HG02884 (cell line): ENCODE data around the gene RTP2.
"Not testable (repeated sequence)": the region's sequence is repeated elsewhere in the genome, so short reads cannot be mapped to it uniquely, and the experiment has no call there.

Experiments
- ATAC-seq: cut with Tn5 transposase; IDR thresholded peaks from one replicate; pipeline ENCODE4 v1.9.1; 2021; ENCODE audit warnings: mild to moderate bottlenecking, moderate library complexity; ENCODE audit not compliant: unreplicated experiment

The RTP2 gene

GRCh38 chr3:187714404-187714979 lies 12.1 kb upstream of the RTP2 start:
- peak; percentile 88 for ATAC-seq

DNA sequence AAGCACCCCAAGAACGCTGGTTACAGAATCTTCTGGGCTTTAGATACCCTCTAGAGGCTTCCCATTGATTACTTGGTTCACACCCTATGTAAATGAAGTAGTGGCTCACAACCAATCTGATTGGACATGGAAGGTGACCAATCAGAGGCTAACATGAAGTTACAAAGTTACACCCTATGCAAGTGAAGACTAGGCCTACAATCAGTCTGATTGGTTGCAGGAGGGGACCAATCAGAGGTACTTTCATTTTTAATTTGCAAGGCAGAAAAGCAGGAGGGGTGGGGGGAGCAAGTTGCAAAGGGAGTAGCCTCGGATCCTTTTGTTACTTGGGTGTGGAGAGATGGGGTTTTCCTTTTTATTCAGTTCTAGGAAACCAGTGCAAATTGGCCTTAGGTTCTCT lies 11.1 kb upstream of the RTP2 start:
- ATAC-seq = no peak

DNA sequence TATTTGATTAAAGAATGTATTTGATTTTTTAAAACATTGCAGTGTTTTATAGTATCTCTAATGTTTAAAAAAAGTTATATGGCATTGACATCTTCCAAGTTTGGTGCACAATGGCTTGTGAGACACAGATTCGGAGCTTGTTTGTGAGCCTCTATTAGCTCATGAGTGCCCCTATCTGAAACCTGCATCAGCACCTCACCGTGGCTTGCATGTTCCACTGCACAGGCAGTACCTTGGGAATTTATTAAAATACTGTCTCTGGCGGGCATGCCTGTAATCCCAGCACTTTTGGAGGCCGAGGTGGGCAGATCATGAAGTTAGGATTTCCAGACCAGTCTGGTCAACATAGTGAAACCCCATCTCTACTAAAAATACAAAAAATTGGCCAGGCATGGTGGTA lies 6.8 kb upstream of the RTP2 start:
- ATAC-seq = no peak

DNA sequence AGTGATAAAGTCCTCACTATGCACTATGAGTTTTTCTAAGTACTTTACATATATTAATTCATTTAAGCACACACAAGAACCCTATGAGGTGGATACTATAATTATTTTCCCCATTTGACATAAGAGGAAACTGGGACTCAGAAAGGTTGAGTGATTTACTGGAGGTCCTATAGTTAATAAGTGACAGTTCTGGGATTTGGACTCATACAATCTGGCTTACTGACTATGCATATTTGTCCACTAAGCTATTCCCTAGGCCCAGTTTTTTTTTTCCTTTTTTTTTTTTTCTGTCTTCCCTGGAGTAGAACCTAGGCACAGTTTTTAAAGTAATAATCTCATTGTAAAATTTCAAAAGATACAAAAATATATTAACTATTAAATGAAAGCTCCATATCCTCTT lies 6.3 kb upstream of the RTP2 start:
- no peak for ATAC-seq

DNA sequence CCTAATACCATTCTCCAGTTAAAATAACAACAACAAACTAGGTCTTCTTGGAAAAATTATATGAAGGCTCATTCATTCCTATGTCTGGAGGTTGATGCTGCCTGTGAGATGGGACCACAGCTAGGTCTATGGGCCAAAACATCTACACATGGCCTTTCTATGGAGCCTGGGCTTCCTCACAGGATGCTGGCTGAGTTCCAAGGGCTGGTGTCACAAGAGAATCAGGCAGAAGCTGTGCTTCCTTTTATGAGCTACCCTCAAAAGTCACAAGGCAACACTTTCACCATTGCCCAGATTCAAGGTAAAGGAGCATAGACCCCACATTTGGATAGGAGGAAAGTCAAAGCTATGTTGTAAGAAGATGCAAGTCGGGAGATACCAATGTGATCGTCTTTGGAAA lies 4.6 kb upstream of the RTP2 start:
- ATAC-seq = no peak

- no peak for ATAC-seq
These were observed 2.8 kb upstream of the RTP2 start for GRCh38 chr3:187705164-187705563.

GRCh38 chr3:187700249-187700648 lies 2.1 kb downstream of the RTP2 start:
- no peak for ATAC-seq

DNA sequence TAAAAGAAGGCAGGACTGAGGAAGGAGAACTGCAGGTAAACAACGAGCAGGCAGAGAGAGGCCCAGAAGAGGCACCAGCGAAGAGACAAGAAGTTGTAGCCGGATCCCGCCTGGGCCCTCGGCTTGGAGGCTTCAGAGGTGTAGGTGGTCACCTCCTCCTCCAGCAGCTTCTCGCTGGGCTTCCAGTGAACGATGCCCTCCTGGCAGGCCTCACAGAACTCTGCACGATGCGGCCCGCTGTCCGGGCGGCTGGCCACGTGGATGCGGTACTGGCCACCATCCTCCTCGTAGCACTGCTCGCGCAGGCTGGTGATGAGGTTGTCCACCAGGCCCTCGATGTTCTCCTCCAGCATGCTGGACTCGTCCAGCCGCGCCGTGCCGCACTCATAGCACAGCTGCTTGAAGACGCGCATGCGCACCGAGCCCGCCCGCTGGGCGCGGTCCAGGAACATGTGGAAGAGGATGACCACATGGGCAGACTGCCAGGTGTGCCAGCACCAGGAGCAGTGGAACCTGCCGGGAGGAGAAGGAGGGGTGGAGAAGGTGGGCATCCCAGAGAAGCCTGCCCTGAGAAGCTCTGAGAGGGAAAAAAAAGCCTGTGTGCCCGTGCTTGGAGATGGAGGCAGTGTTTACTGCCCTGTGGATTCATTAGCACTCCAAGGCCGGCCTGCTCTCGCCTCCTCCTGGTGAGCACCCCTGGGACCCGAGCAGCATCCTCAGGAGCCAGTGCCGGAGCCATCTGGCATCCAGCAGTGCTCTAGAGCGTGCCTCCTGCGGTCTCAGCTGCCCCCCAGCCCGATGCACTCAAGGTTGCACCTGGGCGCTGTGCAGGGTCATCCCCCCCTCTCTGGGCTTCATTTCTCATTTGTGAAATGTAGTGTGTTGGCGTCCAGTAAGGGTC lies 3.6 kb downstream of the RTP2 start:
- no peak for ATAC-seq

- ATAC-seq = no peak
These were observed 6.3 kb downstream of the RTP2 start for GRCh38 chr3:187696021-187696420.

DNA sequence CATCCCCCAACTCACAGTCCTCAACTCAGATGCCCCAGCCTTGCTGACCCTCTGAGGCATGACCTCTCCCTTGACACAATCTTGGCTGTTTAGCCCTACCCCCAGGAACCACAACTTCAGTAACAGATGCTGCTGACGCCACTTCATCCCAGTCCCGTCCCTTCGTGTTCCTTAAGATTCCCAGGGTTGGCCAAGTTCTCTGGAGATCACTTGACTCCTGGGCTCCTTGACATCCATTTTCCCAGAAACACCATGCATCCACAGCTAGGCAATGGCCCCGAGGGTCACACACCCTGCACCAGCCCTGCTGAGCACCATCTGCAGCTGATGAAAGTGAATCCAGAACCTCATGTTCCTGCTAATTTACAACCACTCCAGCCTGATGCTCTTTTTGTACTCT lies 6.9 kb downstream of the RTP2 start:
- no peak for ATAC-seq

DNA sequence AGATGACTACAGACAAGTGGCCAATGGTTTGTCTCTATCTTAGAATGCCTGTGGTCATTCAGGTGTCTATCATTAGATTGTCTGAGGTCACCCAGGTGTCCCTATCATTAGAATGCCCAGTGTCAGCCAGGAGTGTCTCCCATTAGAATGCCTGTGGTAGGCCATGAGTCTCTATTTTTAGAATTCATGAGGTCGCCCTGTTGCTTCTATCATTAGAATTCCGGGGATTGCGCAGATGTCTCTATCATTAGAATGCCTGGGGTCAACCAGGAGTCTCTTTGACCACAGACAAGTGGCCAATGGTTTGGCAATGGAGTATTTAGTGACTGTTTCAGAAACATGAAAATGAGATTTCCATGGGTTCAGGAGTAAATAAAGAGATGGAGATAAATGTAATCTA lies 7.6 kb downstream of the RTP2 start:
- no peak for ATAC-seq

GRCh38 chr3:187693431-187693830 lies 8.9 kb downstream of the RTP2 start:
- ATAC-seq = no peak

GRCh38 chr3:187689984-187690383 lies 12.4 kb downstream of the RTP2 start:
- ATAC-seq = no peak

- ATAC-seq = no peak
These were observed 15.6 kb downstream of the RTP2 start for GRCh38 chr3:187686621-187687273.

DNA sequence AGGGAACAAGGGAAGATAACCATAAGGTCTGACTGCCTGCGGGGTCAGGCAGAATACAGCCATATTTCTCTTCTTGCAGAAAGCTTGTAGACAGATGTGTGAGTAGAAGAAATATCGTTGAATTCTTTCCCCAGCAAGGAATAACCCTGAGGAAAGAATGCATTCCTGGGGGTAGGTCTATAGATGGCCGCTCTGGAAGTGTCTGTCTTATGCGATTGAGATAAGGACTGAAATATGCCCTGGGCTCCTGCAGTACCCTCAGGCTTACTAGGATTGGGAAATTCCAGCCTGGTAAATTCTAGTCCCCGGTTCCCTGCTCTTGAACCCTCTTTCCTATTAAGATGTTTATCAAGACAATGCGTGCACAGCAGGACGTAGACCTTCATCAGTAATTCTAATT lies 16.4 kb downstream of the RTP2 start:
- no peak for ATAC-seq

- ATAC-seq = no peak
These were observed 17.5 kb downstream of the RTP2 start for GRCh38 chr3:187684880-187685279.

- no peak for ATAC-seq
These were observed 17.9 kb downstream of the RTP2 start for GRCh38 chr3:187684444-187684843.

GRCh38 chr3:187681756-187682155 lies 20.6 kb downstream of the RTP2 start:
- ATAC-seq = not testable (repeated sequence)

GRCh38 chr3:187679638-187680396 lies 22.5 kb downstream of the RTP2 start:
- ATAC-seq = no peak

- ATAC-seq = no peak
These were observed 23.6 kb downstream of the RTP2 start for GRCh38 chr3:187678726-187679268.

DNA sequence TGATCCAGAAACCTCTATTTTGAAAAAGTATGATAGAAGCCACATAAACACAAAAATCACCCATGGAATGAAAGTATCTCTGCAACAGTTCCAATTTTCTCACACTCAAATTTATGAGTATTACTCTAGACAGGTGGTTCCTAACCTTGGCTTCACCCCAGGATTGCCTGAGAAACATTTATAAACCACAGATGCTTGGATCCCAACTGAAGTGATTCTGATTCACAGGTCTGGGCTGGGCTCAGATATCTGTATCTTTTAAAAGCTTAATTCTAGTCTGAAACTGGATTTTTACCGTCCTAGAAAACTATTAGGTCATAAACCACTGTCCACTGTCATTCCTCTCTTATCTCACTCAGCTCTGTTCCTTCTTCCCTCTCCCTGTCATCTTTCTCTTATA lies 24.8 kb downstream of the RTP2 start:
- no peak for ATAC-seq
